Prostate gland (tissue), 2 donors: ENCODE data around the gene ALDH3B1. TPM values are rescaled to one million over a fixed set of nuclear protein-coding genes. Genes with fewer than 3 reads are reported as not detected.

Experiments
- DNase-seq: peaks from one replicate; pipeline ENCODE4 v3.0.0-alpha.2; 2019; ENCODE audit warnings: low spot score
- H3K27ac ChIP-seq, 2 donors: fragments of 200-600 bp; sonication (generic); 2 replicates each; pipeline ENCODE4 v1.5.1; 2017 to 2019
- H3K27me3 ChIP-seq: fragments of 200-600 bp; sonication (generic); replicated peaks from 2 replicates; pipeline ENCODE4 v1.5.1; 2019; ENCODE audit not compliant: insufficient read depth
- H3K36me3 ChIP-seq, 2 donors: fragments of 200-600 bp; sonication (generic); 1 replicate in 1 of 2; 2 replicates in 1 of 2; pipeline versions ENCODE4 v1.5.1 to v1.8.1; 2017 to 2019
- H3K4me1 ChIP-seq: fragments of 200-600 bp; sonication (generic); replicated peaks from 2 replicates; pipeline ENCODE4 v1.5.1; 2019
- H3K4me3 ChIP-seq, 2 donors: fragments of 200-600 bp; sonication (generic); 2 replicates each; pipeline ENCODE4 v1.5.1; 2017 to 2019
- H3K9me3 ChIP-seq: fragments of 200-600 bp; sonication (generic); 2 replicates; pipeline ENCODE4 v1.5.1; 2017
- POLR2A ChIP-seq: fragments of 450-650 bp; IDR thresholded peaks from one replicate; pipeline ENCODE4 v1.6.1; 2016; ENCODE audit warnings: antibody characterized with exemption, mild to moderate bottlenecking
- POLR2AphosphoS5 ChIP-seq: sonication (generic); formaldehyde crosslinking; IDR thresholded peaks from one replicate; pipeline ENCODE4 v1.6.1; 2017; ENCODE audit warnings: antibody characterized with exemption
- WGBS: methylation state at CpG from one replicate; pipeline ENCODE4 v1.1.5; 2018; 5-methylcytosine and 5-hydroxymethylcytosine counted together
- intact Hi-C: fragments of 100-400 bp; cut with DNase I; formaldehyde crosslinking; loops from one replicate; pipeline ENCODE4 v1.14.2; 2022
- total RNA-seq, 2 donors: library from RNA; depleted of rRNA; stranded (reverse); fragments of >200 nt; gene quantifications; one replicate each; pipeline ENCODE4 v1.1.0, GENCODE V29; 2016
- TF ChIP-seq, protein P1 (sequence below), 4 experiments: fragments of 200-600 bp in 2 of 4; fragments of 450-650 bp in 2 of 4; sonication (generic) in 2 of 4; IDR thresholded peaks; 1 replicate in 3 of 4; 2 replicates in 1 of 4; pipeline ENCODE4 v1.5.1; 2016 to 2019; ENCODE audit warnings: antibody characterized with exemption in 4 of 4, mild to moderate bottlenecking in 2 of 4, moderate library complexity in 2 of 4

Gene ALDH3B1
- total RNA-seq, 2 donors from 2014 or later = 7.2 to 7.9 TPM

DNA sequence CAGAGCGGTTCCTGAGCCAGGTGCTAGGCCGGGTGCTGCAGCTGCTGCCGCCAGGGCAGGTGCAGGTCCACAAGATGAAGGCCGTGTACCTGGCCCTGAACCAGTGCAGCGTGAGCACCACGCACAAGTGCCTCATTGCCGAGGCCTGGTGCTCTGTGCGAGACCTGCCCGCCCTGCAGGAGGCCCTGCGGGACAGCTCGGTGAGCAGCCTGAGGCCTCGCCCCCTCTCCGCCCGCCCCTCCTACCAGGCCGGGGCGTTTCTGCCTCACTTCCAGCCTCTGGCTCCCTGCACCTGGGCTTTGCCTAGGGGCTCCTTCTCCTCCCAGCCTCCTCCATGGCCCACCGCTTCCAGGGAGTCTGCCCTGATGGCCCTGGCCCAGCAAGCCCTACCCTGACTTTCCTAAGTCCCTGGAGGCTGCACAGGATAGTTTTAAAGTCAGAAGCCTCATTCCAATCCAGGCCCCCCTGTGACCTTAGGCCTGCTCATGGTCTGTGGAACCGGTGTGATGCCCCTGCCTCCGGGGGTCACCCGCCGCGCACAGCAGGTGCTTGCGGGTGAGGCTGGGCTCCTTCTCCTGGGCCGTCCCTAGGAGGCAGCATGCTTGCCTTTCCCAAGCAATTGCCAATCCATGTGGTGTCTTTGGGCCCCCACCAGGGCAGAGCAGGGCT lies 34.2 kb downstream of the ALDH3B1 start:
- WGBS = 82% methylated on average over 24 of the region's 24 CpGs
- Histone ChIP-seq H3K27me3 (no peaks in the 10 kb centered on the region), H3K4me3 (no peak overlapping the region), H3K4me1 (peaks cover 3% of the 10 kb centered on the region), H3K27ac (no peak overlapping the region), H3K36me3 (peaks cover 0 to 12% of the 10 kb centered on the region in 2 donors), H3K9me3 (no peaks in the 10 kb centered on the region)
- DNase-seq = no peak
- TF ChIP-seq, protein P1, sequence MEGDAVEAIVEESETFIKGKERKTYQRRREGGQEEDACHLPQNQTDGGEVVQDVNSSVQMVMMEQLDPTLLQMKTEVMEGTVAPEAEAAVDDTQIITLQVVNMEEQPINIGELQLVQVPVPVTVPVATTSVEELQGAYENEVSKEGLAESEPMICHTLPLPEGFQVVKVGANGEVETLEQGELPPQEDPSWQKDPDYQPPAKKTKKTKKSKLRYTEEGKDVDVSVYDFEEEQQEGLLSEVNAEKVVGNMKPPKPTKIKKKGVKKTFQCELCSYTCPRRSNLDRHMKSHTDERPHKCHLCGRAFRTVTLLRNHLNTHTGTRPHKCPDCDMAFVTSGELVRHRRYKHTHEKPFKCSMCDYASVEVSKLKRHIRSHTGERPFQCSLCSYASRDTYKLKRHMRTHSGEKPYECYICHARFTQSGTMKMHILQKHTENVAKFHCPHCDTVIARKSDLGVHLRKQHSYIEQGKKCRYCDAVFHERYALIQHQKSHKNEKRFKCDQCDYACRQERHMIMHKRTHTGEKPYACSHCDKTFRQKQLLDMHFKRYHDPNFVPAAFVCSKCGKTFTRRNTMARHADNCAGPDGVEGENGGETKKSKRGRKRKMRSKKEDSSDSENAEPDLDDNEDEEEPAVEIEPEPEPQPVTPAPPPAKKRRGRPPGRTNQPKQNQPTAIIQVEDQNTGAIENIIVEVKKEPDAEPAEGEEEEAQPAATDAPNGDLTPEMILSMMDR (IDR thresholded peaks at IDR 0.05) = no peak
- TF ChIP-seq POLR2AphosphoS5 = no peak
- no peak for TF ChIP-seq POLR2A
- intact Hi-C loops = loop anchor here (5.0 kb wide), 1 partner anchor 163 kb away; no protein-coding TSS in a partner anchor

DNA sequence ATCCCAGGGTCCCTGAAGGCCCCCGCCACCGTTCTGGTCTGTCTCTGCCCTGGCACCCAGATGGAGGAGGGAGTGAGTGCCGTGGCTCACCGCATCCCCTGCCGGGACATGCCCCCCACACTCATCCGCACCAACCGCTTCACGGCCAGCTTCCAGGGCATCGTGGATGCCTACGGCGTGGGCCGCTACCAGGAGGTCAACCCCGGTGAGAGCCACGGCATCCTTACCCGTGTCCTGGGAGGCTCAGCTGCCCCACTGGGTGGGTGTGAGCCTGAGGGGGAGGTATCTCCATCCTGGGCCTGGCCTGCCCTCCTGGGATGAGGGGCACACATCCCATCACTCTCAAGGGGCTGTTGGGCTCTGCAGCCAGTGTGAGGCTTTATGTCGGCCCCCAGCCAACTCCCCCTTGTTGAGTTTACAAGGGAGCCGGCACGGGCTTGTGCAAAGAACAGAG lies 34.8 kb downstream of the ALDH3B1 start:
- H3K27ac ChIP-seq = no peak overlapping the region
- 86% methylated on average over 17 of the region's 18 CpGs for WGBS

DNA sequence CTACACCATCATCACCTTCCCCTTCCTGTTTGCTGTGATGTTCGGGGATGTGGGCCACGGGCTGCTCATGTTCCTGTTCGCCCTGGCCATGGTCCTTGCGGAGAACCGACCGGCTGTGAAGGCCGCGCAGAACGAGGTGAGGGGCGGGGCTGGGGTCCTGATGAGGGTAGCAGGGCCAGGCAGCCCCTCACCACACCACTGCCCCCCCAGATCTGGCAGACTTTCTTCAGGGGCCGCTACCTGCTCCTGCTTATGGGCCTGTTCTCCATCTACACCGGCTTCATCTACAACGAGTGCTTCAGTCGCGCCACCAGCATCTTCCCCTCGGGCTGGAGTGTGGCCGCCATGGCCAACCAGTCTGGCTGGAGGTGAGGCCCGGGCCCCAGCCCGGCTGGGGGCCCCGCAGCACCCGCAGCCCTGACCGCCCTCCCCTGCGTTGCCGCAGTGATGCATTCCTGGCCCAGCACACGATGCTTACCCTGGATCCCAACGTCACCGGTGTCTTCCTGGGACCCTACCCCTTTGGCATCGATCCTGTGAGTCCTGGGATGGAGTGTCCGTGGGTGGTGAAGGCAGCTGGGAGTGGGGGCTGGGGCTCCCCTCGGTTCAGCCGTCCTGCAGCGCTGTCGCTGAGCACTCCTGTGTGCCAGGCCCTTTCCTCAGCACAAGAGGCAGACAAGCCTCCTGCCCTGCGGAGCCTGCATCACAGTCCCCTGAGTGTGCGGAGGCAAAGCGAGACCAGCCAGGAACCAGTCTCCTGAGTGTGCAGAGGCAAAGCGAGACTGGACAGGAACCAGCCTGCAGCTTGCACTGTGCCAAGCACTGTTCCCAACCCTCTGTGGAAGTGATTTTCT lies 37.5 kb downstream of the ALDH3B1 start:
- Histone ChIP-seq H3K36me3 (peaks cover 0 to 12% of the 10 kb centered on the region in 2 donors), H3K27me3 (no peaks in the 10 kb centered on the region), H3K4me1 (no peaks in the 10 kb centered on the region), H3K9me3 (no peaks in the 10 kb centered on the region), H3K4me3 (no peak overlapping the region), H3K27ac (peak overlapping the region in 1 of 2 donors; percentile 11)
- intact Hi-C loops = no loop called here
- TF ChIP-seq, protein P1 (IDR thresholded peaks at IDR 0.05) = no peak
- TF ChIP-seq POLR2AphosphoS5 (no peak), POLR2A (no peak)
- WGBS = 69% methylated on average over 35 of the region's 37 CpGs
- no peak for DNase-seq

More for the DNA sequence above, 34.8 kb downstream of the ALDH3B1 start:
- no peak for DNase-seq
- TF ChIP-seq POLR2A (no peak), POLR2AphosphoS5 (no peak)
- TF ChIP-seq, protein P1 (IDR thresholded peaks at IDR 0.05) = no peak
- Histone ChIP-seq H3K36me3 (peaks cover 0 to 12% of the 10 kb centered on the region in 2 donors), H3K9me3 (no peaks in the 10 kb centered on the region), H3K4me1 (peaks cover 3% of the 10 kb centered on the region), H3K27me3 (no peaks in the 10 kb centered on the region), H3K4me3 (no peak overlapping the region)
- intact Hi-C loops = loop anchor here (5.0 kb wide), 1 partner anchor 162 kb away; no protein-coding TSS in a partner anchor

DNA sequence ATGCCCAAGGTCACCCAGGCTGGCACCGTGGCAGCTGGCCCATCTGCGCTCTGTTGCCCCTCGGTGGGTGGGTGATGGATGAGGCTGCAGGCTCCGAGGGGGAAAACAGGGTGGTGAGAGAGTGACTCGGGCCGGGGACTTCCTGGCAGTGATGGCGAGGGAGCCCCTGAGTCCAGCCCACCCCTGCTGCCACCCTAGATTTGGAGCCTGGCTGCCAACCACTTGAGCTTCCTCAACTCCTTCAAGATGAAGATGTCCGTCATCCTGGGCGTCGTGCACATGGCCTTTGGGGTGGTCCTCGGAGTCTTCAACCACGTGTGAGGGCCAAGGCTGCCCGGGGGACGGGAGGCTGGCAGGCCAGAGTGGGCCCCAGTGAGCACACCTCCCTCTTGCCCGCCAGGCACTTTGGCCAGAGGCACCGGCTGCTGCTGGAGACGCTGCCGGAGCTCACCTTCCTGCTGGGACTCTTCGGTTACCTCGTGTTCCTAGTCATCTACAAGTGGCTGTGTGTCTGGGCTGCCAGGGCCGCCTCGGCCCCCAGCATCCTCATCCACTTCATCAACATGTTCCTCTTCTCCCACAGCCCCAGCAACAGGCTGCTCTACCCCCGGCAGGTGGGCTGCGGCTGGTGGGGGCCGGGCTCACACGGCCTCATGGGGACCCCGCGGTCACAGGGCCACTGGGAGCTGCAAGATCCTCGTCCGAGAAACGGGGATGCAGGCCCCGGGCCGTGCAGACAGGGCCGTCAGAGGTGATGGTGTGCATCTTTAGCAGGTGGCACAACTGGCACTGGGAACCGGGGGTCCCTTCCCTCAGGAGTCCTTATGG lies 38.8 kb downstream of the ALDH3B1 start:
- H3K4me3 ChIP-seq = no peak overlapping the region
- WGBS = 89% methylated on average over 34 of the region's 35 CpGs
- intact Hi-C loops = no loop called here
- DNase-seq = no peak
- H3K27me3 ChIP-seq = no peaks in the 10 kb centered on the region
- H3K27ac ChIP-seq = no peak overlapping the region
- no peaks in the 10 kb centered on the region for H3K9me3 ChIP-seq
- peaks cover 0 to 9% of the 10 kb centered on the region in 2 donors for H3K36me3 ChIP-seq
- TF ChIP-seq POLR2AphosphoS5 (no peak), POLR2A (no peak)
- TF ChIP-seq, protein P1 (IDR thresholded peaks at IDR 0.05) = no peak
- H3K4me1 ChIP-seq = no peaks in the 10 kb centered on the region
